ENCODE results near the gene STARD3NL.
A peak's percentile ranks its signal among the peaks of the same experiment; 100 is the strongest.

STARD3NL gene

GRCh38 chr7:38185395-38186307 lies 7.6 kb downstream of the STARD3NL start:
- DNase-seq = no peak

- DNase-seq = no peak
Observed at GRCh38 chr7:38186593-38187314, 8.7 kb downstream of the STARD3NL start.

DNA sequence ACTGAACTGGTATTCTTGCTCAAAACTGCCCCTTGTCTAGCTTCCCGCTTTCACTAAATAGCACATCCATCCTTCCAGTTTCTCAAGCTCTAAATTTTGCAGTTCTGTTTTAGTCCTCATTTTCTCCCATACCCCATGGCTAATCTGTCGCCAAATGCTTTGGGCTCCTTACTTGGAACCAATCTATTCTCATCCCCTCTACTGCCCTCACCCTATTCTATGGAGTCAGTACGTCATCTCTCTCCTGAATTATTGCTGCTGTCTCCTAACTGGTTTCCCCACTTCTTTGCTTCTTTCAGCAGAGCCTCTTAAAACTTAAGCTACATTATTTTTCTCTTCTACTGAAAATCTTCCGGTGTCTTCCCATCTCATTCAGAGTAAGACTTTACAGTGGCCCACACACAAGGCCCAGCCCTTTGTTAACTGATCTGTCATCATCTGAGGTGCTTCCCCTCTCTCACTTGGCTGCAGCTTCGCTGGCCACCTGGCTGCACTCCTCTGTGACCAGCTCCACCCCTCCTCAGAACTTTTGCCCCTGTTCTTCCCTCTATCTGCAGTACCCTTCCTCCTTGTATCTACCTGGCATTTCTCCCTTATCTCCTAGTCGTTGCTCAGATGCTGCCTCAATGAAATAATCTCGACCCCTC lies 9.9 kb downstream of the STARD3NL start:
- DNase-seq = no peak

GRCh38 chr7:38189231-38189938 lies 11.3 kb downstream of the STARD3NL start:
- no peak for DNase-seq

GRCh38 chr7:38190011-38190410 lies 12.0 kb downstream of the STARD3NL start:
- DNase-seq = no peak

- DNase-seq = no peak
Observed at GRCh38 chr7:38191791-38192190, 13.7 kb downstream of the STARD3NL start.

DNA sequence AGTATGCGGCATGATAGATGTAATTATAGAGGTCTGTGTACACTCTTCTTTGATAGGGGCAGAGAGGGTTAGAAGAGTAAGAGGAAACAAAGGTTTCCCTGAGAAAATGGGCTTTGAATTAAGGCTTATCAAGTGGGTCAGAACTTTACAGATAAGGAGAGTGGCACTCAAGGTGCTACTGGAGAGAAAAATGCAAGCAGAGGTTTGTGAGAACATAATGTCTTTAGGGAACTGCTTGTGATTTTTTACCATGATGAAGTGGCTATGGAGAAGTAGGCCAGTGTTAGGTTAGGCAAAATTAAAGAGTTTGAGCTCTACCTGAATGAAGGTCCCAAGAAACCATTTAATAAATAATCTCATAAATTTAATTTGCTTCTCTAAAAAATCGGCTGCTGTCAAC lies 14.3 kb downstream of the STARD3NL start:
- DNase-seq = no peak

- DNase-seq = no peak
Observed at GRCh38 chr7:38195804-38196595, 18.0 kb downstream of the STARD3NL start.

DNA sequence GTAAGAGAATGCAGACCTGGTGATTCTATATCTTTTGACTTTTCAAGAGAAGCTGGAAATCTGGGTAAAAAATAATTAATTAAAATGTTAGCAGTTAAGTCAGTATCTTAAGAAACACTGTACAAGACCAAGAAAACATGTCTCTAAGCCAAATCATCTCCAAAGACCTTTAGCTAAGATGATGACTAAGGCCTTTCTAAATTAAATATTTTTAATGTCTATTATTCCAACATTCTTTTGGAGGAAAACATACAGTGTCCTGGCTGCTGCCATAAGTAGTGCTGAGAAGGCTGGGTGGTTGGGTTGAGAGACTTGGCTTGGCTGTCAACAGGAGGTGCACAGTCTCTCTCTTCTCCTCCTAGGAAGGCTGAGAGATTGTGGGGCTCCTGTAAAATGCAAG lies 20.3 kb downstream of the STARD3NL start:
- no peak for DNase-seq

- DNase-seq = no peak
Observed at GRCh38 chr7:38199154-38199553, 21.1 kb downstream of the STARD3NL start.

DNA sequence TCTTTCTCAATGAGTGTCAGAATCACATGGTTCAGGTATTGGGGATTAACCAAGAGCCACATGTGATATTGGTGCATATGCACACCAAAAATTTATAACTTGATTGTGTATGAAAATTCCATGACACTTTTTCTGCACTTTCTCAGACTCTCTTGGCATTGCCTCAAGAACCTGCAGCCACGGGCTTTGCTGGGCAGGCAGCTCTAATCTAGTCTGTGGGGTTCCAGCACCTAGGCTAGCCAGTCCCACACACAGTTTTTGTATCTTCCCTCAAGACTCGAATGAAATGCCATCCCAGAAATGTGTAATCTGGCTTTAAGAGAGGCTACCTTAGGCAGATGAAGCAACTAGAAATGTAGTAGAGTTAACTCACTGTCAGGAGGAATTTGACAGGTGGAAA lies 21.7 kb downstream of the STARD3NL start:
- no peak for DNase-seq

DNA sequence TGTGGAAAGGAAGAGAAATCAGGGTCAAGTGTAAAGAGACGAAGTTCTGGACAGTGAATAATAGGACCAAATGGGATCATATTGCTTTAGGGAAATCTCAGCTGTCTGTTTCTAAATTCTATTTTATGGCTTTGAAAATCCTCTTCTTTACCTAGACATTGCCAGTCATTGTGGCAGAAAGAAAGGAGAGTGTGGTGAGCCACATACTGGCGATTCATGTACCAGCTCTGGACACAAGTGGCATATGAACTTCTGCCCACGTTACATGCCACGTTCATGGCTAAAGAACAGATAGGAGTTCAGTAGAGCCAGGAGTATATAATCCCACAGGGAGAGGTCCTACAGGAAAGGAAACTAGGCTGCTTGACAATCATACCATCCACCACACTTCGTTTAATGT lies 28.0 kb downstream of the STARD3NL start:
- no peak for DNase-seq

- DNase-seq = no peak
Observed at GRCh38 chr7:38207843-38208242, 29.8 kb downstream of the STARD3NL start.

GRCh38 chr7:38211486-38211885 lies 33.4 kb downstream of the STARD3NL start:
- no peak for DNase-seq

- DNase-seq = no peak
Observed at GRCh38 chr7:38211940-38212339, 33.9 kb downstream of the STARD3NL start.

GRCh38 chr7:38215115-38215514 lies 37.1 kb downstream of the STARD3NL start:
- no peak for DNase-seq

GRCh38 chr7:38215735-38216670 lies 38.0 kb downstream of the STARD3NL start:
- peak; percentile 9 for DNase-seq

DNA sequence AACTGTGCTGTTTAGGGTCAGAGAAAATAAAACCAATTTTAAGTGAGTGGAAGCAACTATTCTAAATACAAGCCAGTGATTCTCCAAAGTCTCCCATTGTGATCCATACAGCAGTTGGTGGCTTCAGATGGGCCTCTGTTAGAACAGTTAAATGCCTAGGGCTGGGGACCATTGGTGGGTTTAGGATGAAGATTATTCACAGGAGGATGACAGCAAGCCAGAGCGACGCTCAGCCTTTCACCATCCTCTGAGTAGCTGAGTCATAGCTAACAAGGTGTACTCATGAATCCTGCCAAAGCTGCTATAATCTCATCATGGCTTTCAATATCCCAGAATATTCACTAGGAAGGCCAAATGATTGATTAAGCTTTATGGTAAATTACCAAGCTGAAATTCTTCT lies 39.6 kb downstream of the STARD3NL start:
- DNase-seq = no peak

DNA sequence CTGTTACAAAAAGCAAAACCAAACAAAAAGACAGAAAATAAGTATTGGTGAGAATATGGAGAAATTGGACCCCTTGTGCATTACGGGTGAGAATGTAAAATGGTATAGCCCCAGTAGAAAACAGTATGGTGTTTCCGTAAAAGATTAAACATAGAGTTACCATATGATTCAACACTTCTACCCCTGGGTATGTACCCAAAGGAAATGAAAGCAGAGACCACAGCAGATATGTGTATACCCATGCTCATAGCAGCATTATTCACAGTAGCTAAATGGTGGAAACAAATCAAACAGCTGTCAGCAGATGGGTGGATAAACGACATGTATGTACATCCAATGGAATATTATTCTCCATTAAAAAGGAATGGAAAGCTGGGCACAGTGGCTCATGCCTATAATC lies 42.4 kb downstream of the STARD3NL start:
- DNase-seq = no peak

- peak; percentile 29 for DNase-seq
Observed at GRCh38 chr7:38222481-38223096, 44.5 kb downstream of the STARD3NL start.

DNA sequence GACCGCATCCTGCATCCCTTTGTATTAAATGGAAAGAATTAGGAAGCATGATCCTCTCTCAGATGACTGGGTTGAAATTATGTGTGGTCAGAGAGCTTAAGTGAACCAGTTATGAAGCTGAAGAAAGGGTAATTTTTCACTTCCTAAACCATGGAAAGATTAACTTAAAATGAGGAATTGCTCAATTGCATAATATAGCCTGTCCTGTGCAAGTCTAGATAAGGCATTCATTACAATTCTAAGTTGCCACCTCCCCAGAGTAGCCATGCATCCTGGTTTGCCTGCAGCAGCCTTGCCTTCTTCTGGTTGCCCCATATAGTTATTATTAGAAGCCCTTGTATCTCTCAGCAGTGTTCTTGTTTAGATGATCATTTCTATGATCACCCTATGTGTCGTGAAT lies 45.3 kb downstream of the STARD3NL start:
- DNase-seq = no peak

Data from NCI-H774 (cell line).